NCI-H345 (cell line): Measurements from ENCODE around the gene CD200R1L.
"Not testable (repeated sequence)": the region's sequence is repeated elsewhere in the genome, so short reads cannot be mapped to it uniquely, and the experiment has no call there.

Source experiments
- DNase-seq: peaks from one replicate; lab custom pipeline; 2025; lab: John Stamatoyannopoulos, UW

The CD200R1L gene, protein sequence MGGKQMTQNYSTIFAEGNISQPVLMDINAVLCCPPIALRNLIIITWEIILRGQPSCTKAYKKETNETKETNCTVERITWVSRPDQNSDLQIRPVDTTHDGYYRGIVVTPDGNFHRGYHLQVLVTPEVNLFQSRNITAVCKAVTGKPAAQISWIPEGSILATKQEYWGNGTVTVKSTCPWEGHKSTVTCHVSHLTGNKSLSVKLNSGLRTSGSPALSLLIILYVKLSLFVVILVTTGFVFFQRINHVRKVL

DNA sequence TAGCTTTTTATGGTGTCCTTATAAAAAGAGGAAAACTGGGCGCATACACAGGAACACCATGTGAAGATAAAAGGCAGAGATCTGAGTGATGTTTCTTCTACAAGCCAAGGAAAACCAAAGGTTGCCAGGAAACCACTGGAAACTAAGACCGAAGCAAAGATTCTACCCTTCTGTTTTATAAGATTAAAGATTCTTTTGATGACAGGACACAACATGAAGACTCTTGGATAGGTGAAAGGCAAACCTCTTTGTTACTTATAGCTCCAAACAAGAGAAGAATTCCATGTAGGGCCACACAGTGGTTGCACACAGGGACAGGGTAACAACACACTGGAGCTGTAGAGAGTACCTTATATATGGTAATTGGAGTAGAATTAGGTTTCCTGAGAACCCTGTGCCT, at the start of gene CD200R1L:
Gene CD200R1L, minus strand, starts transcription at position 101 of the 400 bp plus-strand sequence. CDS start 17,497 bp downstream, outside the sequence.
- DNase-seq, result no peak

- DNase-seq, result no peak
Observed at GRCh38 chr3:112894258-112894657, 47.6 kb upstream of the CD200R1L start.

GRCh38 chr3:112889357-112889756, 42.7 kb upstream of the CD200R1L start:
- no peak for DNase-seq

DNA sequence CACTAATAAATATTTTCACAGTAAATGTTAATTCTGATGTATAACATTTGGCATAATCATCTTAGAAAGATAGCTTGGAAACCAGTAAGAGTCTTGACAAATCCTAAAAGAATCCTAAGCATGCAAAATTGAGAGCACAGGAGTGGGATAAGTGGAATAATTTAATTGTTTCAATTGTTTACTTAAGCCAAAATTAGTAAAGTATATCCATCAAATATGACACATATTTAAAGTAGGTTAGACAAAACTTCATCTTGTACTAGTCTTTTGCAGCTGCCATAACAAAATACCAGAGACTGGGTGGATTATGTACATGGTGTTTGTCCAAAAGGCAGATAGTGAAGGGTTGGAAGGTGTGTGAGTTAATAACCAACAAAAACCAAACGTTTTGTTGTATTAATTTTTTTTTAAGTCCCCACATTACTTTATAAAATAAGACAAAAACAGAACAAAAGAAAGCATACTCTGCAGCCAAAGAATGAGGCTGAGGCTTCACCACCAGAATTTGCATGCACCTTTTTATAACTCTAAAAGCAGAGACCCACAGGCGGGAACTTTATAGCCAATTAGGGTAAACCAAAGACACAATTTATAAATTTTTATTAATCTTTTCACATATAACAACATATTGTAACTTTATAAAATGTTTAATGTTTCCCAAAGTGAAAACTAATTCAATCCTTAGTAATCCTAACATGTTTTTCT, 41.9 kb upstream of the CD200R1L start:
- DNase-seq, result no peak

GRCh38 chr3:112884678-112885290, 38.1 kb upstream of the CD200R1L start:
- DNase-seq, result no peak

GRCh38 chr3:112881891-112882290, 35.2 kb upstream of the CD200R1L start:
- no peak for DNase-seq

GRCh38 chr3:112875561-112875960, 28.9 kb upstream of the CD200R1L start:
- DNase-seq, result no peak

DNA sequence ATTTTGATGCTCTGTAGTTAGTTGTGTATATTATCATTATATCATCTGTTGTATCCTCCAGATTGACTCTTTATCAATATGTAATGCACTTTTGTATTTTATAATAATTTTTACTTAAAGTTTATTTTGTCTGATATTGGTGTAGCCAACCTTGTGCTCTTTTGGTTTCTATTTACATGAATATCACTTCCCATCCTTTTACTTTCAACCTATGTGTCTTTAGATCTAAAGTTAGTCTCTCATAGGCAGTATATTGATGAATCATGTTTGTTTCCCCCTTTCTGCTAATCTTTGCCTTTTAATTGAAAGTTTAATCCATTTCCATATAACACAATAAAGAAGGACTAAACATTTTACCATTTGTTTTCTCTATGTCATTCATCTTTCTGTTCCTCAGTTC, 28.1 kb upstream of the CD200R1L start:
- DNase-seq, result no peak

DNA sequence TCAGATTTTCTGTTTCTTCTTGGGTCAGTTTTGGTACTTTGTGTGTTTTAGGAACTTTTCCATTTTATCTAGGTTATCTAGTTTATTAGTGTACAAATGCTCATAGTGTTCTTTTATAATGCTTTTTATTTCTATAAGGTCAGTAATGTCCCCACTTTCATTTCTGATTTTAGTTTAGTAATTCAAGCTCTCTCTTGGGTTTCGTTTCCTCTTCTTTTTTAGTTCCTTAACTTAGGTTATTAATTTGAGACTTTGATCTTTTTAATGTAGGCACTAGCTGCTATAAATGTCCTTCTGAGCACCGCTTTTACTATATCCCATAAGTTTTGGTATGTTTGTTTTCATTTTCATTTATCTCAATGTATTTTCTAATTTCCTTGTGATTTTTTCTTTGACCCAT, 27.0 kb upstream of the CD200R1L start:
- DNase-seq, result no peak

GRCh38 chr3:112871735-112872134, 25.1 kb upstream of the CD200R1L start:
- no peak for DNase-seq

DNA sequence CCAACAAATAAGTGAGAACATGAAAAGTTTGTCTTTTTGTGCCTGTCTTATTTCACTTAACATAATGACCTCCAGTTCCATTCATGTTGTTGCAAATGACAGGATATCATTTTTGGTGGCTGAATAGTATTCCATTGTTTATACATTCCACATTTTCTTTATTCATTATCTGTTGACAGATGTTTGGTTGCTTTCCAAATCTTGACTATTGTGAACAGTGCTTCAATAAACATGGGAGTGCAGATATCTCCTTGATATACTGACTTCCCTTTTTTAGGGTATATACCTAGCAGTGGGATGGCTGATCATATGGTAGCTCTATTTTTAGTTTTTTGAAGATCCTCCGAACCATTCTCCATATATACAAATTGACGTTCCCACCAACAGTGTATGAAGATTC, 19.1 kb upstream of the CD200R1L start:
- DNase-seq, result no peak

- no peak for DNase-seq
Observed at GRCh38 chr3:112860898-112861297, 14.2 kb upstream of the CD200R1L start.

DNA sequence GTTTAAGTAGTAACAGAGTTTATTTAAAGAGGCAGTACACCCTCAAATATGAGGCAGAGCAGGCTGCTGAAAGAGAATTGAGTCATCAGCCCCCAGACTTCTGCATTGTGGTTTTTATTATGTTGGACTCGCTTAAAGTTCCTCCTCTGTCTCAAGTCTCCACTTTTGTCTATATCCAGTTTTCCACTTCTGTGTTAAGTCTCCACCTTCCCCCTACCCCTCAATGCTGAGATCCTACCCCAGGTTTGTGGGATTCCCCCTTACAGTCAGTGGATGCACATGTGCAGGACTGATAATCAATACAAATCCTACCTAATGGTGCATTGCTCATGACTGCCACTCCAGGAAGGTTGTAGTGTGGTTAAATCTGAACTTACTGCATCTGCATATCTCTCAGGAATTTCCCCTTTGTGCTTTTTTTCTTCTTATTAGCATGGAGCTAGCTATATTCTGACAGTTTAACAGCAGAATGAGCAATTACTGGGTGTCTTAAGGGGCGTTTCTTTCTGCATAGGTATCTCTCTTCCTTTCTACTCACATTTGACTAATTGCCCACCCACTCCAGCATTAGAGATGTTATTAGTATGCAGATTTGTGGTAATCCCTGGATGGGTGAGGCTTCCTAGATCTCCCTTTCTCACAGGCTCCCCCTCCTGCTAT, 11.9 kb upstream of the CD200R1L start:
- no peak for DNase-seq

- DNase-seq, result no peak
Observed at GRCh38 chr3:112857526-112857925, 10.9 kb upstream of the CD200R1L start.

DNA sequence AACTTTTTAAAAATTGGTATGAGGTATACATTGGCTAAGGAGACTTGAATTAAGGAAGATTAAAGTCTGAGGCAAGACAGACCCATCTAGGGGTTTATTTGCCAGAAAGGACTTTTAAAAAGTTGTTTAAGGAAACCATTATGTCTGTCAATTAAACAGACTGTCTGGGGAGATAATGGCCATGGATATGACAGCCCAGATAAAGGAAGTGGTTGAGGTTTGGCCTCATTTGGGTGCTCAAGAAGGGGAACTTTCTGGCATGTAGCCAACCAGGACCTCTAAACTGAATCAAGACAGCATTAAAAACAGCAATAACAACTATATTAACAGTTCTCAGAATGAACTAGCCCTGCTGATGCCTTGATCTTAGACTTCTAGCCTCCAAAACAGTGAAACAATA, 9.9 kb upstream of the CD200R1L start:
- DNase-seq, result no peak

DNA sequence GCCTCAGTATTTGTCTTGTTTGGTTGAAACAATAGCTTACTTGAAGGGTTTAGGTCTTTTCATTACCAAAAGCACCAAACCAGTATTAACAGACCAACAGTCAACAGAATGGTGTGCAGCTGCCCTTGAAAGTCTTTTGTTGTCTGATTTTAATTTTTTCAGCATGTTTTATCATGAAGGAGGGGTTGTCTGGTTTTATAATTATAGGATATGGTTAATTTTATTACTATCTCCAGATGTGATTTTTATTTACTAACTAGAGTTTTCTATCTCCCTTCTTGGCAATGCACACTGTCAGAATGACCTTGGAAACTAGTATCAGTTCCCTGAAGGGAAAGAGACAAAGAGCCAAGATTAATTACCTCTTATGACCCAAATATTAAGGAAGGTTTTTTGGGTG, 9.2 kb upstream of the CD200R1L start:
- DNase-seq, result no peak

DNA sequence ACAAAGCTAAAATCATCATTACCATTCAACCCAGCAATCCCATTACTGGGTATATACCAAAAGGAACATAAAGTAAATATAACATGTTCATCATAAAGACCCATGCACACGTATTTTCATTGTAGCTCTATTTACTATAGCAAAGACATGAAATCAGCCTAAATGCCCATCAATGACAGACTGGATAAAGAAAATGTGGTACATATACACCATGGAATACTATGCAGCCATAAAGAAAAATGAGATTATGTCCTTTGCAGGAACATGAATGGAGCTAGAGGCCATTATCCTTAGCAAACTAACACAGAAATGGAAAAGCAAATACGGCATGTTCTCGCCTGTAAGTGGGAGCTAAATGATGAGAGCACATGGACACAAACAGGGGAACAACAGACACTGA, 8.4 kb upstream of the CD200R1L start:
- not testable (repeated sequence) for DNase-seq

DNA sequence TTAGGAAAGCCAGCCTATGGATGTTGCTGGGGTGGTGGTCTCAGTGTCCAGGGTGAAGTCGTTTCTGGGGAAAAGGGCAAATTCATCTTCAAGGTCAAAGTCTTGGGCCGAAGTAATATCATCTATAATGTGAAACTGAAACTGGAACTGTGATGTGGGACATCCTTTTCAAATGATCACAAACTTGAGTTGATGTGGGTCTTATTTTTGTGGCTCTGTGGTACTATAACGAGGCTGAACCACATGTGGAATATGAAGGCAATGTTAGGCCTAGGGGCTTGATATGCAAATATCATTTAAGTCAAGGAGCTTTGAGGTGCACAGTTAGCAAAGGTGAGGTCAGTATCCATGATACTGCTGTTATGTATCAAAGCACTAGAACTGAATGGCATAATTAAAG, 1.5 kb upstream of the CD200R1L start:
- DNase-seq, result no peak

DNA sequence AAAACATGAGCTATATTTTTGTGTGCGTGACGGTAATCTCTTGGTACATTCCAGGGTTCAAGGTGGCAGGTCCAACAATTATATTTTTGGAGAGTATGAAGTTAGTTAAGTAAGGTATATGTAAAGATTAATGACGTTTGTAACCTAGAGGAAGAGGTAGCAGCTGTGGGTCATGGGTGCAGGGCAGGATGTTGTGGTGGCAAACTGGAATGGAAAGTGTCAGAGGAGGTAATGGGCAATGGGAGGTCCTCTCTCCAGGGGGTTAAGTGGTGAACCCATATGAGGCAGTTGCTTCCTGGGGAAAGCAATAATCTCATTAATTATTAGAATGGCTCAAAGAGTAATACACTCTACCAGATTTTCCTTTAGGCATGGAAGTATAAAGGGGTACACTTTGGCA, 1.0 kb upstream of the CD200R1L start:
- no peak for DNase-seq

GRCh38 chr3:112845772-112846171, 892 bp downstream of the CD200R1L start:
- DNase-seq, result no peak

GRCh38 chr3:112829046-112829445, 17.6 kb downstream of the CD200R1L start:
- DNase-seq, result no peak
